ENCODE measurements around the gene PPARGC1A. TPM values are rescaled to one million over a fixed set of nuclear protein-coding genes. Genes with fewer than 3 reads are reported as not detected.
A peak's percentile ranks its signal among the peaks of the same experiment; 100 is the strongest.

The PPARGC1A gene
- total RNA-seq, 4 donors from 2014 or later: 5.0 to 13.6 (median 6.4) TPM

DNA sequence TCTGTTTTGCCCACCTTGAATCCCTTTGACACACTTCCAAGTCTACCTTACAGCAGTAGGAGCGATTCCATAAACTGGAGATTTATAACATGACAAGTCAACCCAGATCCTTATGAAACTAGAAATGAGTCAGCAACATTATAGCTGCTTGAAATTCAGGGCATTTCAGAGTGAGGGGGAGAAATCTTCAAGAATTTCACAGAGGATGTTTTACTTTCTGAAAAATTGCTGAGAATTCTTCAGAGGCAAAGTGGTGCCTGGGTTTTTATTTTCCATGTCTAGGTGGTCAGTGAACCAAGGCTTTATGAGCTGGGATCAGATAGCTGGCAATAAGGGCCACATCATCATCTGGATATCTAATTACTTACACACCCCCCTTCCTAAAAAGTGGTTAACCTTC is 119.8 kb downstream of the PPARGC1A start:
- no peak for TF ChIP-seq CTCF (IDR thresholded peaks at IDR 0.05)
- DNase-seq (ENCODE audit: low spot score): no peak
- peak; percentile 65 for ATAC-seq (ENCODE audit: low FRiP score)

DNA sequence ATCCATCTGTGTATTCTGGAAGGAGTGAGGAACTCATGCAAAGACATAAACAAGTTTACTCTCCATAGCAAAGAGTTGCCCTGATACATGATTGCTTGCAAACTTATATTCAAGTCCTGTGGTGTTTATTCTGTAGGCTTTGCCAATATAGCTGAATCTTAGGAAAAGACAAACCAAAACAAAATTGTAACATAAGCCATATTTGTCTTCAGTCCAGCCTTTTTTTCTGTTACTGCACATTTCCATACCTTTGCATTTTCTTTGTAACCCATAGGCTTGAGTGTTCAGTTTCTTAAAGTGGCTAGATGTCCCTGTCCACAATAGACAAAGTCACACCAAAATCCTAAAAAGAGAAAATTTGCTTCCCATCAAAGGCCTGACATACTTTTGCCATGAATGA is 120.4 kb downstream of the PPARGC1A start:
- ATAC-seq (ENCODE audit: low FRiP score): no peak
- no peak for DNase-seq (ENCODE audit: low spot score)
- TF ChIP-seq CTCF (IDR thresholded peaks at IDR 0.05): no peak

DNA sequence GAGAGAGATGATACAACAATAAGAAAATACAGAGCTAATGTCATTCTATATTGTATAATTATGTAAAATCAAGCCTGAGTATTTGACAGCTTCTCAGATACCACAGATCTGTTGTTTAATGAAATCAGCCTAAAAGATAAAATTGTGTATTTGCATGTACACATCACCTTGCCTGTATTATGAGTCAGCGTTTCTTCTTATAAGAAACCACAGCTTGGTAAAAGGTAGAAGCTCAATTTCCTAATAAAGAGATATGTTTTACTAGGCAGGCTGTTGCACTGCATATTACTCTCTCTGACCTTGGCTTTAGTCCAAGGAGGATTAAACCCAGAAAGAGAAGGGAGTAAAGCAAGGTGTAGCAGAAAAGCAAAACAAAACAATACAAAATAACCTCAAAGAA is 121.3 kb downstream of the PPARGC1A start:
- DNase-seq (ENCODE audit: low spot score) (no peak), ATAC-seq (ENCODE audit: low FRiP score) (peak; percentile 52)

DNA sequence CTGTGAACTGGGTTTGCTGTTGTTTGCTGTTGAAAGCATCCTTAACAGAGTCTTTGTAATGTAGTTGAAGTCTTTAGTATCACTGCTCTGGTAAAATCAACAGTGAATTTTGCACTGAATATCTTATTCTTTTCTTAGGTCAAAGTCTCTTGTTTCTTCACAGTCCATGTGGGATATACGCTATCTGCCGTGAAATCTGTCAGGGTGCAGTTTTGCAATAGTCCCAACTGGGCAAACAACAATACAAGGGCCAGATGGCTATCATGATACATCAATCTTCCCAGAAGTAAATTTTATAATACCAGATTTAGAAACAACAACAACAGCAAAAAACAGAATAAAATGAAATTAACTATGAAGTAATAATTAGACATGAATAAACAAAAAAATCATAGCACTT is 123.5 kb downstream of the PPARGC1A start:
- TF ChIP-seq CTCF (IDR thresholded peaks at IDR 0.05): no peak
- DNase-seq (ENCODE audit: low spot score) (no peak), ATAC-seq (ENCODE audit: low FRiP score) (no peak)

More for the DNA sequence above, 121.3 kb downstream of the PPARGC1A start:
- TF ChIP-seq CTCF (IDR thresholded peaks at IDR 0.05): no peak

DNA sequence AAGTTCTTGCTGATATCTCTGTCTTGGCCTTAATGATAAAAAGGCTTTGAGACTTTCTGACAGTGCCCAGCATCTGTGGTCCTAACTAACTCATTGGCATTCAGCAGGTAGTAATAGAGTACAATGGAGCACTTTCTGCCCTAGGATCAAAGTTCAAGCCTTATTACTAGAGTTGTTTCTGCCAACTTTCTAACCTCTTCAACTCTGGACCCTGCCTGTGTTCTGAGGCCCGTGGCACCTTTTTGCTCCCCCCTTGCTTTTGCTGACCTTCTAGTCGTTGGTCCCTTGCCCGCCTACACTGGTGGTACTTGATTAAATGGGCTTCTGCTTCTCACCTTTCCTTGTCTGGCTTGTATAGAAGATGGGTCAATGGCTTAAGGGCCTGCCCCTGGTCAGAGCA is 126.3 kb downstream of the PPARGC1A start:
- ATAC-seq (ENCODE audit: low FRiP score) (no peak), DNase-seq (ENCODE audit: low spot score) (no peak)
- TF ChIP-seq CTCF (IDR thresholded peaks at IDR 0.05): no peak

- DNase-seq (ENCODE audit: low spot score) (no peak), ATAC-seq (ENCODE audit: low FRiP score) (no peak)
- no peak for TF ChIP-seq CTCF (IDR thresholded peaks at IDR 0.05)
Observed at GRCh38 chr4:23762551-23762950, 127.3 kb downstream of the PPARGC1A start.

DNA sequence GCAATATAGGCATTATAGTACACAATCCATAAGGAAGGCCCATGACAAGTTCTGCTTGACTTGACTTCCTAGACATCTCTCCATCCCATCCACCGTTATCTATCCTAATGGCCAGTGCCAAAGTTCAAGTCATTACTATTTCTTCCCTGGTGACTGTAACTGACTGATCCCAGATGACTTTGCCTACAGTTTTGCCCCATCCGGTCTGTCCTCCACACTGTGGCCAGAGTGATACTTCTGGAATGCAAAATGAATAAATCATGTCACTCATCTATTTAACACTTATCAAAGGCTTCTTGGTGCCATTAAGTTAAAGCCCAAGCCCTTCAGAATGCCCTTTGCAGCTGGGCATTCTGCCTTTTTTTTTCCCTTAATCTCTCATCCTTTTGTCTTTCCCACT is 130.8 kb downstream of the PPARGC1A start:
- TF ChIP-seq CTCF (IDR thresholded peaks at IDR 0.05): no peak
- no peak for ATAC-seq (ENCODE audit: low FRiP score)

More for the DNA sequence above, 130.8 kb downstream of the PPARGC1A start:
- no peak for DNase-seq (ENCODE audit: low spot score)
